Measurements from ENCODE around the gene RASL11B. TPM values are rescaled to one million over a fixed set of nuclear protein-coding genes. Genes with fewer than 3 reads are reported as not detected.

Gene RASL11B
- total and polyA plus RNA-seq, 9 donors: 15.3 to 166 (median 62.5) TPM

DNA sequence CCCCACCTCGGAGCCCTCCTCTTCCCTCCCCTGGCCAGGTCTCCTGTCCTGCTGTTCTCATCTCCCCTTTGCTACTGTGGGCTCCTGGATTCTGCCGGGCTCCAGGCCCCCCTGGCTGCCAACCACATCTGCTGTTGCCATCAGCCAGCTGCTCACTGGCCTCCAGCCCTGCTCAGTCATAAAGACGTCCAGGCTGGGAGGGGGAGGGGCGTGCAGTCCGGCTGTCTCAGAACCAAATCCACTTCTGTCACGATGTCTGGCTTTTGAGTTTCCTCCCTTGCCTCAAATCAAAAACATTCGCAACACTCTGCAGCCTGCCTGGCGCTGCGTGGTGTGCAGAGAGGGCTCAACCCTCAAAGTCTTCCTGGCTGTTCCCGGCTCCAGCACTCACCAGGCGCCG lies 7.1 kb downstream of the RASL11B start:
- peaks cover 20% of the 10 kb centered on the region for H3K4me1 ChIP-seq (ENCODE audit: insufficient read depth)
- H3K27ac ChIP-seq: peak overlapping the region; percentile 1 to 42
- no peaks in the 10 kb centered on the region for H3K36me3 ChIP-seq
- peak; percentile 76 to 85 (median 79) for DNase-seq
- TF ChIP-seq POLR2A (IDR thresholded peaks at IDR 0.05) (no peak), EP300 (IDR thresholded peaks at IDR 0.05) (no peak)
- TF ChIP-seq, protein P1, sequence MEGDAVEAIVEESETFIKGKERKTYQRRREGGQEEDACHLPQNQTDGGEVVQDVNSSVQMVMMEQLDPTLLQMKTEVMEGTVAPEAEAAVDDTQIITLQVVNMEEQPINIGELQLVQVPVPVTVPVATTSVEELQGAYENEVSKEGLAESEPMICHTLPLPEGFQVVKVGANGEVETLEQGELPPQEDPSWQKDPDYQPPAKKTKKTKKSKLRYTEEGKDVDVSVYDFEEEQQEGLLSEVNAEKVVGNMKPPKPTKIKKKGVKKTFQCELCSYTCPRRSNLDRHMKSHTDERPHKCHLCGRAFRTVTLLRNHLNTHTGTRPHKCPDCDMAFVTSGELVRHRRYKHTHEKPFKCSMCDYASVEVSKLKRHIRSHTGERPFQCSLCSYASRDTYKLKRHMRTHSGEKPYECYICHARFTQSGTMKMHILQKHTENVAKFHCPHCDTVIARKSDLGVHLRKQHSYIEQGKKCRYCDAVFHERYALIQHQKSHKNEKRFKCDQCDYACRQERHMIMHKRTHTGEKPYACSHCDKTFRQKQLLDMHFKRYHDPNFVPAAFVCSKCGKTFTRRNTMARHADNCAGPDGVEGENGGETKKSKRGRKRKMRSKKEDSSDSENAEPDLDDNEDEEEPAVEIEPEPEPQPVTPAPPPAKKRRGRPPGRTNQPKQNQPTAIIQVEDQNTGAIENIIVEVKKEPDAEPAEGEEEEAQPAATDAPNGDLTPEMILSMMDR (IDR thresholded peaks at IDR 0.05): no peak
- H3K27me3 ChIP-seq: no peaks in the 10 kb centered on the region
- intact Hi-C loops (cut with DNase I): loop anchor here in 2 of 4 donors (10.0 kb wide), 4 partner anchors 86 to 304 kb away; partner anchors contain the start of gene USP46 (in 1 of the 2)
- 7 to 14% (median 13%) methylated on average over 12 of the region's 12 CpGs for WGBS, 3 donors
- H3K9me3 ChIP-seq: no peaks in the 10 kb centered on the region
- H3K4me3 ChIP-seq: no peak overlapping the region

DNA sequence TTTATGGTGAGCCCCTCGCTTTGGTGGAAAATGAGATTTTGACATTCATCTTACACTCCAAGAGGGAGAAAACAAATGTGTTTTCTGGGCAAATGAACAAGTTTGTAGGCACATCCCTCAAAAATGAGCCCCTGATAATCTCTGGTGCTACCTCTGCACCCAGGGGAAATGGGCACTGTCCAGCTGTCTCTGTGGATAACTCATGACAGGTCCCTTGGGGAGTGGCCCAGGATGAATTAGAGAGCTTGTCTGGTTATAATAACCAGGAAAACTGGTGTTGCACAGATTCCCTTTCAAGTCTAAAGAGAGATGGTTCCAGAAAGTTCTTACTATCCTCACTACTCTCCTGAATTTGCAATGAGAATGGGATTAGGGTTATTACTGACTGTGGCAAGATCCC lies 7.5 kb downstream of the RASL11B start:
- WGBS, 3 donors: 24 to 43% (median 36%) methylated on average over 1 of the region's 1 CpG
- Histone ChIP-seq H3K4me3 (no peak overlapping the region), H3K27ac (peak overlapping the region in 1 of 2 donors; percentile 37), H3K36me3 (no peaks in the 10 kb centered on the region), H3K9me3 (no peaks in the 10 kb centered on the region), H3K27me3 (no peaks in the 10 kb centered on the region), H3K4me1 (ENCODE audit: insufficient read depth) (peaks cover 20% of the 10 kb centered on the region)
- no peak for TF ChIP-seq EP300 (IDR thresholded peaks at IDR 0.05)
- no peak for TF ChIP-seq POLR2A (IDR thresholded peaks at IDR 0.05)
- TF ChIP-seq, protein P1 (IDR thresholded peaks at IDR 0.05): no peak
- no peak for DNase-seq
- intact Hi-C loops (cut with DNase I): loop anchor here in 2 of 4 donors (10.0 kb wide), 4 partner anchors 85 to 305 kb away; partner anchors contain the start of gene USP46 (in 1 of the 2)

DNA sequence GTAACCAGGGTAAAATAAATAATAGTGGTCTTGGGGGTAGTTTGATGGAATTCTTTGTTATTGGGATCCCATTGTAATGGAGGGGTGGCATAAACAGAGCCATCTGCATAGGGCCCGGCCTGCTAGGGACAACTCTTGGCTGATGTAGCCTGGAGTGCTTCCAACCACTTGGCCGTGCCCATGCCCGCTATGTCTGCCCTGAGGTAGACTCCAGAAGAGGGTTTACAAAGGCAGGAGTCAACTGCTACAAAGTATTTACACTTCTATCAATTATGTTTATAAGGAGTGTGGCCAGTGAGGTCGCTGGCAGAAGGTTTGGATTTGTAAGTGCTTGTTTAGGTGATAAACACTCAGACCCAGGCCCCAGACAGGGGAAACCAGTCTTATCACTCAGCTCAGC lies 8.1 kb downstream of the RASL11B start:
- TF ChIP-seq EP300 (IDR thresholded peaks at IDR 0.05) (no peak), POLR2A (IDR thresholded peaks at IDR 0.05) (no peak)
- H3K9me3 ChIP-seq: no peaks in the 10 kb centered on the region
- WGBS, 3 donors: 90 to 96% (median 94%) methylated on average over 4 of the region's 4 CpGs
- H3K27me3 ChIP-seq: no peaks in the 10 kb centered on the region
- H3K4me1 ChIP-seq (ENCODE audit: insufficient read depth): peaks cover 15% of the 10 kb centered on the region
- H3K27ac ChIP-seq: peak overlapping the region in 1 of 2 donors; percentile 37
- no peak for DNase-seq
- intact Hi-C loops (cut with DNase I): no loop called here
- H3K36me3 ChIP-seq: no peaks in the 10 kb centered on the region
- H3K4me3 ChIP-seq: no peak overlapping the region

DNA sequence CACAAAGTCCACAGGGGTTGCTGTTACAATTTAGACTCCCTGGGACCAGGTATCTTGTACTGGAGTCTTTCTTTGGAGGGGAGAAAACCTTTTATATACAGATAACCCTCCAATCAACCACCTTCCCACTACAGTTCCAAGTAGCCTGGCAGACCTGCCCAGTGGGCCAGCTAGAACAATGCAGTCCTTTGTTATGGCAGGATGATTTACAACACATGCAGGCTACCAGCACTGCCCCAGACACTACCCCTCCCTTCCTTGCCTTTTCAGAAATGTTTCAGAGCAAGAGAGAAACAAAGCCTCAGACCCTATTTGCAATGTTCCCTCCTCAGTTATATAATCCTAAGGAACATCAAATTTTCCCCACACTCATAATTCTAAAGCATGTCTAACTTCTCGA lies 11.1 kb downstream of the RASL11B start:
- Histone ChIP-seq H3K4me1 (ENCODE audit: insufficient read depth) (peaks cover 11% of the 10 kb centered on the region), H3K27me3 (no peaks in the 10 kb centered on the region), H3K27ac (no peak overlapping the region), H3K36me3 (no peaks in the 10 kb centered on the region), H3K9me3 (no peaks in the 10 kb centered on the region), H3K4me3 (no peak overlapping the region)
- TF ChIP-seq POLR2A (IDR thresholded peaks at IDR 0.05): no peak
- no peak for TF ChIP-seq EP300 (IDR thresholded peaks at IDR 0.05)
- TF ChIP-seq, protein P1 (IDR thresholded peaks at IDR 0.05): no peak
- no peak for DNase-seq
- 52 to 71% (median 62%) methylated on average over 1 of the region's 1 CpG for WGBS, 3 donors
- intact Hi-C loops (cut with DNase I): no loop called here

DNA sequence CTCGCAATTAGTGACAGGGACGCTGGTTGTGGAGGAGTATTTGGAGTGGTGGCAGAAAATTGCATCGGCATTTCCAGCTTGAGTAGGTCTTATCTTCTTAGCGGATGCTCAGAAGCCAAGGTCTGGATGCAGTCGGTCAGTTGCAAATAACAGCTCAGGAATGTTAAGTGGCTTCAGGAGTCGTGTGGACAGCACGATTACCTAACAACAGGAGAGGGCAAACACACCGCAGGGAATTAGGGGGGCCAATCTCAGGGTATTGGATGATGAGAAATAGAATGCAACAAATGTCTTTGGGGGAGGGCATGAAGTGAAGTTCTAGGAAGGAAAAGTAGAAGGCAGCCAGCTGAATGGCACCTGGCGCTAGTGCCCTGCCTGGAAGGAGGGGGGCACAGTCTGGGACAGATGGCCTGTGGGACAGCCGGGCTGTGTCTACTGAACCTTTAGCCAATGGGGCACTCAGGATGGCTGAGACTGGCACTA lies 11.8 kb downstream of the RASL11B start:
- no peak overlapping the region for H3K27ac ChIP-seq
- WGBS, 3 donors: 48 to 57% (median 49%) methylated on average over 10 of the region's 10 CpGs

More for the DNA sequence above, 11.8 kb downstream of the RASL11B start:
- no peaks in the 10 kb centered on the region for H3K27me3 ChIP-seq
- DNase-seq: no peak
- intact Hi-C loops (cut with DNase I): no loop called here
- TF ChIP-seq EP300 (IDR thresholded peaks at IDR 0.05) (no peak), POLR2A (IDR thresholded peaks at IDR 0.05) (no peak)
- TF ChIP-seq, protein P1 (IDR thresholded peaks at IDR 0.05): no peak
- no peaks in the 10 kb centered on the region for H3K36me3 ChIP-seq
- H3K4me3 ChIP-seq: no peak overlapping the region
- no peaks in the 10 kb centered on the region for H3K9me3 ChIP-seq
- H3K4me1 ChIP-seq (ENCODE audit: insufficient read depth): peaks cover 9% of the 10 kb centered on the region
